B cell (primary cell): ENCODE measurements around the gene ISCA1. TPM values are rescaled to one million over a fixed set of nuclear protein-coding genes. Genes with fewer than 3 reads are reported as not detected.
"Not testable (repeated sequence)": the region's sequence is repeated elsewhere in the genome, so short reads cannot be mapped to it uniquely, and the experiment has no call there.

ENCODE experiments used
- ATAC-seq: fragments of 200-7000 bp; cut with Tn5 transposase; one replicate; pipeline ENCODE4 v1.10.0; 2021; ENCODE audit warnings: low read depth, mild to moderate bottlenecking, moderate number of reproducible peaks, moderate library complexity
- CTCF ChIA-PET: fragments of 350-600 bp; sonication (Branson Sonifier 250); formaldehyde crosslinking; loops from one replicate; lab custom pipeline; 2021; ENCODE audit warnings: antibody characterized with exemption, inconsistent platforms; lab: Charles Lee
- POLR2A ChIA-PET: fragments of 350-600 bp; sonication (Branson Sonifier 250); formaldehyde crosslinking; loops from one replicate; lab custom pipeline; 2021; ENCODE audit warnings: antibody characterized with exemption; lab: Charles Lee
- DNase-seq: peaks from one replicate; pipeline ENCODE4 v3.0.0; 2013
- H2AFZ ChIP-seq: 2 replicates; pipeline ENCODE4 v1.6.1; 2012; ENCODE audit warnings: mild to moderate bottlenecking, low read depth, low read length; ENCODE audit not compliant: insufficient read depth, poor library complexity, severe bottlenecking
- H3K27ac ChIP-seq, 2 donors: 1 replicate in 1 of 2; 2 replicates in 1 of 2; pipeline ENCODE4 v1.5.1; 2012 to 2013; ENCODE audit warnings: low read length in 2 of 2, mild to moderate bottlenecking in 2 of 2, moderate library complexity in 1 of 2
- H3K27me3 ChIP-seq, 4 experiments: fragments of 200-600 bp in 1 of 4; sonication (generic) in 1 of 4; replicated peaks in 1 of 4; 1 replicate in 2 of 4; 2 replicates in 2 of 4; pipeline versions ENCODE4 v1.6.1 to v1.7.0; 2013 to 2016; ENCODE audit warnings: low read length in 3 of 4, mild to moderate bottlenecking in 2 of 4, mixed read lengths in 1 of 4, moderate library complexity in 1 of 4; ENCODE audit not compliant: insufficient read depth in 4 of 4, control insufficient read depth in 3 of 4; ENCODE audit errors: control extremely low read depth in 1 of 4
- H3K36me3 ChIP-seq, 2 experiments: replicated peaks in 1 of 2; 1 replicate in 1 of 2; 2 replicates in 1 of 2; pipeline versions ENCODE4 v1.6.1 to v1.7.1; 2013; ENCODE audit warnings: low read length in 1 of 2; ENCODE audit not compliant: insufficient read depth in 2 of 2, control insufficient read depth in 1 of 2; ENCODE audit errors: control extremely low read depth in 1 of 2, extremely low read depth in 1 of 2
- H3K4me1 ChIP-seq, 2 donors: fragments of 200-600 bp in 1 of 2; sonication (generic) in 1 of 2; 1 replicate in 1 of 2; 2 replicates in 1 of 2; pipeline versions ENCODE4 v1.5.1 to v1.6.1; 2013 to 2017; ENCODE audit warnings: low read length in 2 of 2; ENCODE audit not compliant: control insufficient read depth in 2 of 2, insufficient read depth in 2 of 2
- H3K4me2 ChIP-seq: replicated peaks from 2 replicates; pipeline ENCODE3; 2012; ENCODE audit warnings: mild to moderate bottlenecking, low read depth, low read length; ENCODE audit not compliant: poor library complexity, severe bottlenecking
- H3K4me3 ChIP-seq, 5 experiments: fragments of 200-600 bp in 1 of 5; sonication (generic) in 1 of 5; 1 replicate in 3 of 5; 2 replicates in 2 of 5; pipeline versions ENCODE4 v1.5.1 to v1.7.0; 2011 to 2016; ENCODE audit warnings: low read length in 4 of 5, mild to moderate bottlenecking in 4 of 5, low read depth in 2 of 5, control low read depth in 1 of 5, moderate library complexity in 1 of 5; ENCODE audit not compliant: insufficient read depth in 1 of 5; ENCODE audit errors: control extremely low read depth in 1 of 5, extremely low read depth in 1 of 5
- H3K79me2 ChIP-seq: fragments of 200-600 bp; sonication (generic); one replicate; pipeline ENCODE4 v1.6.0; 2016; ENCODE audit warnings: low read length; ENCODE audit not compliant: control insufficient read depth, insufficient read depth
- H3K9ac ChIP-seq: fragments of 200-600 bp; sonication (generic); 2 replicates; pipeline ENCODE4 v1.6.1; 2017; ENCODE audit warnings: mild to moderate bottlenecking, low read length, moderate library complexity
- H3K9me3 ChIP-seq, 3 donors: one replicate each; pipeline versions ENCODE4 v1.6.1 to v1.7.1; 2013; ENCODE audit warnings: low read length in 2 of 3; ENCODE audit not compliant: control insufficient read depth in 2 of 3, insufficient read depth in 1 of 3; ENCODE audit errors: control extremely low read depth in 1 of 3
- H4K20me1 ChIP-seq: 2 replicates; pipeline ENCODE4 v1.6.0; 2012; ENCODE audit warnings: mild to moderate bottlenecking, low read length; ENCODE audit not compliant: insufficient read depth, control insufficient read depth, poor library complexity, severe bottlenecking
- H3K27ac Mint-ChIP-seq: one replicate; pipeline ENCODE4 v1.8.0; 2021; ENCODE audit warnings: mixed read lengths
- H3K27me3 Mint-ChIP-seq: one replicate; pipeline ENCODE4 v1.8.0; 2021; ENCODE audit warnings: mixed read lengths
- H3K4me1 Mint-ChIP-seq: one replicate; pipeline ENCODE4 v1.8.0; 2021; ENCODE audit warnings: mixed read lengths
- H3K4me3 Mint-ChIP-seq: one replicate; pipeline ENCODE4 v1.8.0; 2021; ENCODE audit warnings: mixed read lengths
- H3K9me3 Mint-ChIP-seq: one replicate; pipeline ENCODE4 v1.8.0; 2022; ENCODE audit warnings: mixed read lengths; ENCODE audit not compliant: insufficient read depth
- CTCF ChIP-seq: fragments of 200-600 bp; IDR thresholded peaks from one replicate; pipeline ENCODE4 v1.8.0; 2022; ENCODE audit warnings: antibody characterized with exemption, mild to moderate bottlenecking
- EZH2 ChIP-seq: IDR thresholded peaks from 2 replicates; pipeline ENCODE4 v1.6.1; 2012; ENCODE audit warnings: borderline replicate concordance, low read depth, mild to moderate bottlenecking, moderate library complexity, low read length; ENCODE audit not compliant: insufficient read depth, poor library complexity, severe bottlenecking
- WGBS: methylation state at CpG from one replicate; pipeline ENCODE4 v1.1.5; 2013; ENCODE audit warnings: missing lambda C conversion rate; ENCODE audit not compliant: insufficient coverage; 5-methylcytosine and 5-hydroxymethylcytosine counted together
- intact Hi-C: fragments of 100-400 bp; cut with micrococcal nuclease; formaldehyde crosslinking; loops from one replicate; pipeline ENCODE4 v1.10.0; 2022
- polyA plus RNA-seq: library from polyadenylated mRNA; depleted of rRNA; stranded (reverse); fragments of >200 nt; gene quantifications from 2 replicates; pipeline ENCODE4 v1.2.3, GENCODE V29; 2012
- total RNA-seq, 2 donors: library from RNA; stranded (reverse); fragments of 120-200 nt in 1 of 2; gene quantifications; 1 replicate in 1 of 2; 2 replicates in 1 of 2; pipeline versions ENCODE4 v1.2.3 to v1.2.4, GENCODE V29; 2013 to 2022

Gene ISCA1
- total and polyA plus RNA-seq, 2 donors (not counting 1 experiment from before 2014, with no cell fraction given): 17.8 to 32.7 TPM

GRCh38 chr9:86300701-86301100, 18.4 kb upstream of the ISCA1 start:
- TF ChIP-seq CTCF: no peak
- no peak for TF ChIP-seq EZH2
- peaks cover 7 to 90% of the 10 kb centered on the region in 2 experiments for H3K36me3 ChIP-seq
- no peak overlapping the region for H3K4me2 ChIP-seq
- H3K4me1 ChIP-seq: no peaks in the 10 kb centered on the region
- no peak overlapping the region for H3K4me3 ChIP-seq
- intact Hi-C loops: no loop called here
- Mint-ChIP-seq H3K27me3 (no peaks in the 10 kb centered on the region), H3K27ac (no peak overlapping the region), H3K9me3 (no peaks in the 10 kb centered on the region), H3K4me3 (no peak overlapping the region), H3K4me1 (no peaks in the 10 kb centered on the region)
- DNase-seq: no peak
- H3K27ac ChIP-seq: no peak overlapping the region
- ATAC-seq: no peak
- no peaks in the 10 kb centered on the region for H3K27me3 ChIP-seq
- H3K79me2 ChIP-seq: no peaks in the 10 kb centered on the region
- no peak overlapping the region for H2AFZ ChIP-seq
- H3K9me3 ChIP-seq: no peaks in the 10 kb centered on the region
- no peak overlapping the region for H3K9ac ChIP-seq
- WGBS: 100% methylated on average over 1 of the region's 2 CpGs
- ChIA-PET POLR2A (no interaction called here), CTCF (no interaction called here)
- H4K20me1 ChIP-seq: no peaks in the 10 kb centered on the region

- ATAC-seq (no peak), DNase-seq (no peak)
- Histone ChIP-seq H3K79me2 (no peaks in the 10 kb centered on the region), H2AFZ (no peak overlapping the region), H3K9me3 (no peaks in the 10 kb centered on the region), H3K4me3 (no peak overlapping the region), H3K4me1 (no peaks in the 10 kb centered on the region), H3K9ac (no peak overlapping the region), H3K27ac (no peak overlapping the region), H4K20me1 (no peaks in the 10 kb centered on the region), H3K4me2 (no peak overlapping the region), H3K27me3 (no peaks in the 10 kb centered on the region), H3K36me3 (peaks cover 0 to 73% of the 10 kb centered on the region in 2 experiments)
- no peak overlapping the region for H3K27ac Mint-ChIP-seq
- no peaks in the 10 kb centered on the region for H3K9me3 Mint-ChIP-seq
- H3K4me3 Mint-ChIP-seq: no peak overlapping the region
- 87% methylated on average over 10 of the region's 11 CpGs for WGBS
- ChIA-PET POLR2A (no interaction called here), CTCF (no interaction called here)
- TF ChIP-seq CTCF (no peak), EZH2 (no peak)
- no peaks in the 10 kb centered on the region for H3K4me1 Mint-ChIP-seq
- no peaks in the 10 kb centered on the region for H3K27me3 Mint-ChIP-seq
- intact Hi-C loops: no loop called here
Observed at GRCh38 chr9:86298873-86299272, 16.5 kb upstream of the ISCA1 start.

- H4K20me1 ChIP-seq, ATAC-seq, H3K9me3 Mint-ChIP-seq, H3K27me3 Mint-ChIP-seq, H3K9me3 ChIP-seq, H3K27me3 ChIP-seq, H3K27ac ChIP-seq, H3K9ac ChIP-seq, H3K79me2 ChIP-seq, H2AFZ ChIP-seq, H3K4me1 Mint-ChIP-seq, H3K36me3 ChIP-seq, intact Hi-C loops, CTCF ChIA-PET, DNase-seq, H3K4me3 Mint-ChIP-seq, H3K4me3 ChIP-seq, H3K4me2 ChIP-seq, H3K4me1 ChIP-seq, H3K27ac Mint-ChIP-seq: not testable (repeated sequence)
- POLR2A ChIA-PET: interaction anchor here (0.6 kb wide), 1 partner anchor 548 kb away, joined by 5 read pairs; no protein-coding TSS in a partner anchor
- WGBS: 100% methylated on average over 3 of the region's 6 CpGs
Observed at GRCh38 chr9:86290341-86290740, 8.0 kb upstream of the ISCA1 start.
